Stimulated activated CD4-positive, alpha-beta T cell treated with anti-CD3 and anti-CD28 coated beads, Interleukin-2, amount 100 ng/mL, for 48 hours (primary cell): Measurements from ENCODE around the gene NR1I2.

ENCODE experiments used
- DNase-seq, 2 donors: peaks; one replicate each; pipeline ENCODE4 v3.0.0-alpha.2; 2020

Gene NR1I2

GRCh38 chr3:119779731-119780383, 2.0 kb upstream of the NR1I2 start:
- no peak for DNase-seq

GRCh38 chr3:119782460-119782859, 559 bp downstream of the NR1I2 start:
- DNase-seq, result no peak

- DNase-seq, result no peak
Measured at GRCh38 chr3:119783255-119783654, 1.4 kb downstream of the NR1I2 start.

GRCh38 chr3:119783883-119784282, 2.0 kb downstream of the NR1I2 start:
- DNase-seq, result no peak

GRCh38 chr3:119786409-119786808, 4.5 kb downstream of the NR1I2 start:
- DNase-seq, result no peak

GRCh38 chr3:119790369-119790768, 8.5 kb downstream of the NR1I2 start:
- no peak for DNase-seq

- no peak for DNase-seq
Measured at GRCh38 chr3:119792270-119792669, 10.4 kb downstream of the NR1I2 start.

GRCh38 chr3:119794401-119794800, 12.5 kb downstream of the NR1I2 start:
- no peak for DNase-seq

GRCh38 chr3:119794971-119795612, 13.2 kb downstream of the NR1I2 start:
- DNase-seq, result no peak

GRCh38 chr3:119795849-119796248, 13.9 kb downstream of the NR1I2 start:
- DNase-seq, result no peak

- DNase-seq, result no peak
Measured at GRCh38 chr3:119796368-119796767, 14.5 kb downstream of the NR1I2 start.

- no peak for DNase-seq
Measured at GRCh38 chr3:119796785-119797184, 14.9 kb downstream of the NR1I2 start.

GRCh38 chr3:119800844-119801243, 18.9 kb downstream of the NR1I2 start:
- no peak for DNase-seq

GRCh38 chr3:119808244-119808643, 26.3 kb downstream of the NR1I2 start:
- DNase-seq, result no peak

GRCh38 chr3:119808843-119809242, 26.9 kb downstream of the NR1I2 start:
- no peak for DNase-seq

- DNase-seq, result peak; percentile 10 to 21
Measured at GRCh38 chr3:119809249-119810017, 27.5 kb downstream of the NR1I2 start.

GRCh38 chr3:119810018-119810435, 28.1 kb downstream of the NR1I2 start:
- peak; percentile 34 to 52 for DNase-seq

GRCh38 chr3:119812491-119813058, 30.7 kb downstream of the NR1I2 start:
- no peak for DNase-seq

GRCh38 chr3:119815716-119816115, 33.8 kb downstream of the NR1I2 start:
- no peak for DNase-seq

- DNase-seq, result no peak
Measured at GRCh38 chr3:119817071-119817470, 35.2 kb downstream of the NR1I2 start.

- DNase-seq, result no peak
Measured at GRCh38 chr3:119817583-119818363, 35.9 kb downstream of the NR1I2 start.

- DNase-seq, result no peak
Measured at GRCh38 chr3:119818937-119819336, 37.0 kb downstream of the NR1I2 start.

GRCh38 chr3:119819806-119820205, 37.9 kb downstream of the NR1I2 start:
- DNase-seq, result no peak
